GM23248 (cell line): ENCODE measurements around the gene RINL. TPM values are rescaled to one million over a fixed set of nuclear protein-coding genes. Genes with fewer than 3 reads are reported as not detected.

Source experiments
- DNase-seq: peaks from one replicate; pipeline ENCODE4 v3.0.0-alpha.2; 2015
- H2AFZ ChIP-seq: fragments of 200-600 bp; sonication (generic); 2 replicates; pipeline ENCODE4 v1.6.1; 2016; ENCODE audit warnings: antibody characterized with exemption
- H3F3A ChIP-seq: fragments of 200-600 bp; sonication (generic); 2 replicates; pipeline ENCODE4 v1.6.1; 2016; ENCODE audit warnings: mild to moderate bottlenecking, antibody characterized with exemption, mixed run types; ENCODE audit not compliant: insufficient read depth
- H3K27ac ChIP-seq: fragments of 200-600 bp; sonication (generic); 2 replicates; pipeline ENCODE4 v1.5.1; 2016; ENCODE audit warnings: mild to moderate bottlenecking
- H3K27me3 ChIP-seq: fragments of 200-600 bp; sonication (generic); replicated peaks from 2 replicates; pipeline ENCODE4 v1.6.1; 2016; ENCODE audit warnings: mild to moderate bottlenecking; ENCODE audit not compliant: insufficient read depth
- H3K36me3 ChIP-seq: fragments of 200-600 bp; sonication (generic); 2 replicates; pipeline ENCODE4 v1.6.1; 2016; ENCODE audit warnings: low read depth, mild to moderate bottlenecking
- H3K4me1 ChIP-seq: fragments of 200-600 bp; sonication (generic); 2 replicates; pipeline ENCODE4 v1.6.1; 2016; ENCODE audit warnings: mild to moderate bottlenecking; ENCODE audit not compliant: insufficient read depth
- H3K4me2 ChIP-seq: fragments of 200-600 bp; sonication (generic); one replicate; pipeline ENCODE4 v1.6.1; 2016; ENCODE audit warnings: mild to moderate bottlenecking; ENCODE audit not compliant: unreplicated experiment
- H3K4me3 ChIP-seq: fragments of 200-600 bp; sonication (generic); 2 replicates; pipeline ENCODE4 v1.5.1; 2016; ENCODE audit warnings: mild to moderate bottlenecking
- H3K79me2 ChIP-seq: fragments of 200-600 bp; sonication (generic); 2 replicates; pipeline ENCODE4 v1.6.1; 2016; ENCODE audit warnings: mild to moderate bottlenecking; ENCODE audit not compliant: insufficient read depth
- H3K9ac ChIP-seq: fragments of 200-600 bp; sonication (generic); 2 replicates; pipeline ENCODE4 v1.6.1; 2016; ENCODE audit warnings: mild to moderate bottlenecking
- H3K9me2 ChIP-seq: fragments of 200-600 bp; sonication (generic); 2 replicates; pipeline ENCODE4 v1.6.1; 2016; ENCODE audit warnings: mixed run types, mild to moderate bottlenecking, moderate library complexity; ENCODE audit not compliant: insufficient read depth
- H3K9me3 ChIP-seq: fragments of 200-600 bp; sonication (generic); one replicate; pipeline ENCODE4 v1.6.1; 2017; ENCODE audit warnings: low read depth
- H4K20me1 ChIP-seq: fragments of 200-600 bp; sonication (generic); 2 replicates; pipeline ENCODE4 v1.6.0; 2016; ENCODE audit not compliant: insufficient read depth
- EZH2 ChIP-seq: fragments of 200-600 bp; sonication (generic); IDR thresholded peaks from 2 replicates; pipeline ENCODE4 v1.6.1; 2018; ENCODE audit warnings: antibody characterized with exemption, mild to moderate bottlenecking; ENCODE audit not compliant: insufficient read depth, poor library complexity, severe bottlenecking
- EZH2phosphoT487 ChIP-seq: fragments of 200-600 bp; sonication (generic); IDR thresholded peaks from 2 replicates; pipeline ENCODE4 v1.6.1; 2018; ENCODE audit warnings: antibody characterized with exemption, moderate library complexity, mild to moderate bottlenecking, low read depth; ENCODE audit not compliant: insufficient read depth
- WGBS, 2 experiments: methylation state at CpG; one replicate each; pipeline ENCODE4 v1.1.6; 2015 to 2017; ENCODE audit warnings: low lambda C conversion rate in 2 of 2, low coverage in 1 of 2; ENCODE audit errors: missing lambda C conversion rate in 2 of 2; 5-methylcytosine and 5-hydroxymethylcytosine counted together
- in situ Hi-C: fragments of 300-500 bp; cut with MboI; formaldehyde crosslinking; loops from 2 replicates; pipeline ENCODE4 v1.15.0; 2020
- polyA plus RNA-seq: library from polyadenylated mRNA; unstranded; fragments of >200 nt; fragmentation: Nextera tagmentation; extraction: Ambion mirVana; gene quantifications from 2 replicates; pipeline ENCODE4 v1.2.1, GENCODE V29; 2016
- total RNA-seq: library from RNA; depleted of rRNA; stranded (reverse); fragments of >200 nt; shearing (Covaris generic); gene quantifications from 2 replicates; pipeline ENCODE4 v1.2.3, GENCODE V29; 2014

Gene RINL
- total and polyA plus RNA-seq, 2 experiments from 2014 or later, result 2.0 to 5.8 TPM

DNA sequence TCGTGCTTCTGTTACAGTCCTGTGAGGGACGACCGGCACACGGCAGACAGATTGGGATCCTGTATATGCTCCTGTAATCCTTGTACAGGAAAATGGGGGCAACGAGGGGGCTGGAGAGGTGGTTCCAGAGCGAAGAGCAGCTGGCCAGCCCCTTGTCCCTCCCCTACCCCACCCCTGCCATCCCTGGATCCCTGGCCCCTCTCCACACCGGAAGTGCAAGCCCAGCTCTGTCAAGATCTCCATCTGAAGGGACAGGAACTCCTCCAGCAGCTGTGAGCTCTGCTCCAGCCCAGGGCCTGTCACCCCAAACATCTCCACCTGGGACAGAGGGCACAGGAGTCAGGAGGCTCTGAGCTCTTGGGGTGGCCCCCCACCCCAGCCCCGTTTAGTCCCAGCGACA, 39.4 kb upstream of the RINL start:
- H3K9me3 ChIP-seq, result no peaks in the 10 kb centered on the region
- H3K4me1 ChIP-seq, result no peaks in the 10 kb centered on the region
- no peak overlapping the region for H3K9ac ChIP-seq
- no peak overlapping the region for H2AFZ ChIP-seq
- no peak for TF ChIP-seq EZH2phosphoT487
- no peak for TF ChIP-seq EZH2
- H4K20me1 ChIP-seq, result no peaks in the 10 kb centered on the region
- H3K27me3 ChIP-seq, result no peaks in the 10 kb centered on the region
- WGBS, 2 experiments, result 54 to 61% methylated on average over 8 to 9 of the region's 9 CpGs
- no peak for DNase-seq
- in situ Hi-C loops, result no loop called here
- no peaks in the 10 kb centered on the region for H3F3A ChIP-seq
- H3K27ac ChIP-seq, result no peak overlapping the region
- H3K4me3 ChIP-seq, result no peak overlapping the region
- H3K9me2 ChIP-seq, result no peaks in the 10 kb centered on the region
- H3K36me3 ChIP-seq, result no peaks in the 10 kb centered on the region
- no peaks in the 10 kb centered on the region for H3K79me2 ChIP-seq
- H3K4me2 ChIP-seq, result no peak overlapping the region

DNA sequence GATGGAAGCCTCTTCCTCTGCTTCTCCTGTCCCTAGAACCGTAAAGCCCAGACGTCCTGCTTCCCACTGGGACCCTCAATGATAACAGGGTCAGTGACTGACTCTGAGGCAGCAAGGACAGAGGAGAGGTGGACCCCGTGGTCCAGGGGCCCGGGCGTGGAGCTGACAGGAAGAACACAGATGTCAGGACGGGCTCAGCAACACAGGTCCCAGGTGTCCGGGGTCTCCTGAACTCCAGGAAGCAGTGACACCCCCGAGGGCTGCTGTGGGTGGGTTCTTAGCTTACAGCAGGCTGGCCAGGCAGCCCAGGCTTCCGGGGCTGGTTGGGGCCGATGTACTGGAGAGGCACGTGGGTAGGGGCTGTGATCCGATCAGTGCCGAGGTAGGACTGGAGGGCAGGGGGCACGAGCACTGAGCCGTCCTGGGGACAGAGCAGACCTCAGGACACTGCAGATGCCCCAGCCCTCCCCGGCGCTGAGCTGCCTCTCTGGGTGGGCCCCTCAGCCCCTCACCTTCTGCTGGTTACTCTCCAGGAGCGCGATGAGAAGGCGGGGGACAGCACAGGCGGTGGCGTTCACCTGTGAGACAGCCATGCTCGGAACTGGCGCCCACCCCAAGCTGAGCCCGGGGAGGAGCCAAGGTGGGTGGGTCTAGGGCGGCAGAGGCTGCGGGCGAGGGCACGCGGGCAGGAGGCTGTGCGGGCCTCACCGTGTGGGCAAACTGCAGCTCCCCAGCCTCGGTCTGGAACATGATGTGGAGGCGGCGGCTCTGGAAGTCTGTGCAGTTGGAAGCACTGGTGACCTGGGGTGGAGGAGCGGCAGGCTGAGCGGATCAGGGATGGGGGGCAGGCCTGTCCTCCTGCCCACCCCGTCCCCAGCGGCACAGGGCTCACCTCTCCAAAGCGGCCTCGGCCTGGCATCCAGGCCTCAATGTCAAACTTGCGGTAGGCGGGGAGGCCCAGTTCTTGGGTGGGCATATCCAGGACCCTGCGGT, 37.5 kb upstream of the RINL start:
- no peak overlapping the region for H3K27ac ChIP-seq
- H3K9me3 ChIP-seq, result no peaks in the 10 kb centered on the region
- DNase-seq, result no peak
- no peaks in the 10 kb centered on the region for H4K20me1 ChIP-seq
- H3K9ac ChIP-seq, result no peak overlapping the region
- H3K36me3 ChIP-seq, result no peaks in the 10 kb centered on the region
- H3K4me2 ChIP-seq, result no peak overlapping the region
- no peak overlapping the region for H3K4me3 ChIP-seq
- H3K79me2 ChIP-seq, result no peaks in the 10 kb centered on the region
- no peaks in the 10 kb centered on the region for H3K27me3 ChIP-seq
- no peaks in the 10 kb centered on the region for H3K9me2 ChIP-seq
- TF ChIP-seq EZH2 (no peak), EZH2phosphoT487 (no peak)
- in situ Hi-C loops, result no loop called here
- no peaks in the 10 kb centered on the region for H3K4me1 ChIP-seq
- WGBS, 2 experiments, result 95 to 96% methylated on average over 43 to 44 of the region's 44 CpGs
- no peaks in the 10 kb centered on the region for H3F3A ChIP-seq
- no peak overlapping the region for H2AFZ ChIP-seq

DNA sequence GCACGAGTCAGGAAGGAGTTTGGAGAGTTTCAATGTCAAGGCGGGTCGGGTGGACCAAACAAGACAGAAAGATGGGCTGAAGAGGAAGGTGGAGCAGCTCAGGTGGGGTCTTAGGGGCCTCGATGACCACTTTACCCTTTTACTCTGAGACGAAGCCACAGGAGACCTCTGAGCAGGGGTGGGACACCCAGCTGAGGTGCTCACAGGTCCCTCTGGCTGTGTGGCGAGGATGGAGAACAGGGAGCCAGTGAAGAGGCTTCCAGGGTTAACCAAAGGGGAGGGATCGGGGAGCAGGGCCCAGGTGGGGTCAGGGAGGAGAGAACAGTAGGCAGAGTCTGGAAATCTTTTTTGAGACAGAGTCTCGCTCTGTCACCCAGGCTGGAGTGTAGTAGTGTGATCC, 35.9 kb upstream of the RINL start:
- TF ChIP-seq EZH2, result no peak
- TF ChIP-seq EZH2phosphoT487, result no peak
- H3K9ac ChIP-seq, result no peak overlapping the region
- no peaks in the 10 kb centered on the region for H3K79me2 ChIP-seq
- H3K36me3 ChIP-seq, result no peaks in the 10 kb centered on the region
- H3K4me1 ChIP-seq, result no peaks in the 10 kb centered on the region
- H3K27ac ChIP-seq, result no peak overlapping the region
- in situ Hi-C loops, result no loop called here
- DNase-seq, result no peak
- H3K9me3 ChIP-seq, result no peaks in the 10 kb centered on the region
- no peaks in the 10 kb centered on the region for H3K9me2 ChIP-seq
- H3K4me3 ChIP-seq, result no peak overlapping the region
- H2AFZ ChIP-seq, result no peak overlapping the region
- H3K4me2 ChIP-seq, result no peak overlapping the region
- no peaks in the 10 kb centered on the region for H3K27me3 ChIP-seq
- no peaks in the 10 kb centered on the region for H4K20me1 ChIP-seq
- H3F3A ChIP-seq, result no peaks in the 10 kb centered on the region
- WGBS, 2 experiments, result 84 to 86% methylated on average over 8 of the region's 8 CpGs

DNA sequence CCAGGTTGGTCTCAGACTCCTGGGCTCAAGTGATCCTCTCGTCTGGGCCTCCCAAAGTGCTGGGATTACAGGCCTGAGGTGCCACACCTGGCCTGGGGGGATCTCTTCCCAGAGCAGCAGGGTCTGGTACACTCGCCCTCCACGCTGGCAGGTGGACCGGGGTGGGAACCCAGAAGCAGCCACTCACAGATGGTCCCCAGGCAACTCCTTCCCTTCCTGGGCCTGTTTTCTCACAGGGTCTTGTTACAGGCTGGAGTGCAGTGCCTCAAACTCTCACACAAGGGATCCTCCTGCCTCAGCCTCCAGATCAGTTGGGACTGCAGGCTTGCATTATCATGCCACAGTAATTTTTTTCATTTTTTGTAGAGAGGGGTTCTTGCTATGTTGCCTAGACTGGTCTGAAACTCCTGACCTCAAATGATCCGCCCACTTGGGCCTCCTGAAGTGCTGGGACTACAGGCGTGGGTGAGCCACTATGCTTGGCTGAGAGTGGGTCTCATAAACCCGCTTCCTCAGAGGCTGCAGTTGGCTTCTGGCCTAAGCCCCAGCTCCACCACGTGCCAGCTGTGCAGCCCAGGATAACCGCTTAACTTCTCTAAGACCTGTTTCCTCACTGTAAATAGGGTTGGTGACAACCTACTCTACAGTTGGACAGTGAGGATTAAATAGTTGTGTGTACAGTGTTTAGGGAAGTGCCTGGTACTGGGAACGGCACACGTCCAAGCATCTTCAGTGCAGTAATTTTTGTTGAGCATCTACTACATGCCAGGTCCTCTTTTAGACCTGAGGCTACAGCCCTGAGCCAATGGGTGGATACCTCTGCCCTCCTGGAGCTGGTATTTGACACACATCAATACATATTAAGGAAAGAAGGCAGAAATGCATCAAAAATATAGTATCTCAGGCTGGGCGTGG, 34.8 kb upstream of the RINL start:
- Histone ChIP-seq H3K36me3 (no peaks in the 10 kb centered on the region), H2AFZ (no peak overlapping the region), H3K9me3 (no peaks in the 10 kb centered on the region), H3K9me2 (no peaks in the 10 kb centered on the region), H3K4me3 (no peak overlapping the region), H3K27me3 (no peaks in the 10 kb centered on the region), H3K4me1 (no peaks in the 10 kb centered on the region), H3K9ac (no peak overlapping the region), H4K20me1 (no peaks in the 10 kb centered on the region), H3K79me2 (no peaks in the 10 kb centered on the region), H3K27ac (no peak overlapping the region), H3K4me2 (no peak overlapping the region), H3F3A (no peaks in the 10 kb centered on the region)
- TF ChIP-seq EZH2, result no peak
- no peak for DNase-seq
- in situ Hi-C loops, result no loop called here
- WGBS, 2 experiments, result 68 to 78% methylated on average over 12 of the region's 12 CpGs
